Measurements from ENCODE around the gene DPP4.

GRCh38 chr2:162013514-162014475, 60.2 kb downstream of the DPP4 start:
- TF ChIP-seq CTCF (IDR thresholded peaks at IDR 0.05; ENCODE audit: poor library complexity) (no peak), EZH2 (IDR thresholded peaks at IDR 0.05; ENCODE audit: borderline replicate concordance) (no peak)
